Raji (cell line): ENCODE data around the gene GLIPR2.

ENCODE experiments used
- POLR2A ChIP-seq: IDR thresholded peaks from 2 replicates; pipeline ENCODE4 v1.6.1; 2011; ENCODE audit warnings: low read depth, low read length, control low read depth; ENCODE audit not compliant: insufficient read depth

The GLIPR2 gene

DNA sequence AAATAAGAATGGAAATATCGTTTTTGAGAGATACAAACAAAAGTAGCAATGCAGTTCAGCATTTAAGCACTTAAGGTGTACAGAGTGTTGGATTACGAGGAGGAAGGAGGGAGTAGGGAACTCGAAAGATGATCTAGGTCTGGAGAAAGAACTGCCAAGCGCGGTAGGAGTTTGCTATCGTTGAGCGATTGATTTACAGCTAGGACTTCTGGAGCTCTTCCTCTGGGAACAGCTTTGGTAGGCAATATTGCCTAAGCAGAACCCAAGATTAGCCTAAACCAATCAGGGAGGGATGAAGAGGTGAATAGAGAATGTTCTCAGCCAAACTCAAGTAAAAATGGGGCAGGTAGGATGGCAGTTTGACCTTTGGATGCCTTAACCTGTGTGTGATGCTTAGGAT lies 55.2 kb downstream of the GLIPR2 start:
- no peak for TF ChIP-seq POLR2A

DNA sequence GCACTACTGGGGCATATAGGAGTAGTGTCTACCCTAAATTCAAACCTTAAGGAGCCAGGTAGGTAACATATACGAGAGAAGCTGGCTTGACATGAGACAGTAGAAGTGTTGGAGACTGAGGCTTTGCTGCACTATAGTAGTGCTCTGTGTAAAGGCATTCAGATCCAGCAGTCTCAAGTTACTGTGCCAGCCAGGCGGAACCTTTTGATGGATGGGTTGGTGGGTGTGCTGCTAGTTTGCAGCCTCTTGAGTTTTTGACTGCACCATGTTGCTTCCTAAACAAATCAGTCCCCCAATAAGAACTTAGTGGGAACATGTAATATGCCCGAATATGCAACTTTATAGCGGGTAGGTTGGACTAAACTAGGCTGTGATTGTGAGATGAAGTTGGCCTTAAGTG lies 55.7 kb downstream of the GLIPR2 start:
- TF ChIP-seq POLR2A = no peak

- TF ChIP-seq POLR2A = no peak
These were observed 56.5 kb downstream of the GLIPR2 start for GRCh38 chr9:36193023-36193422.

DNA sequence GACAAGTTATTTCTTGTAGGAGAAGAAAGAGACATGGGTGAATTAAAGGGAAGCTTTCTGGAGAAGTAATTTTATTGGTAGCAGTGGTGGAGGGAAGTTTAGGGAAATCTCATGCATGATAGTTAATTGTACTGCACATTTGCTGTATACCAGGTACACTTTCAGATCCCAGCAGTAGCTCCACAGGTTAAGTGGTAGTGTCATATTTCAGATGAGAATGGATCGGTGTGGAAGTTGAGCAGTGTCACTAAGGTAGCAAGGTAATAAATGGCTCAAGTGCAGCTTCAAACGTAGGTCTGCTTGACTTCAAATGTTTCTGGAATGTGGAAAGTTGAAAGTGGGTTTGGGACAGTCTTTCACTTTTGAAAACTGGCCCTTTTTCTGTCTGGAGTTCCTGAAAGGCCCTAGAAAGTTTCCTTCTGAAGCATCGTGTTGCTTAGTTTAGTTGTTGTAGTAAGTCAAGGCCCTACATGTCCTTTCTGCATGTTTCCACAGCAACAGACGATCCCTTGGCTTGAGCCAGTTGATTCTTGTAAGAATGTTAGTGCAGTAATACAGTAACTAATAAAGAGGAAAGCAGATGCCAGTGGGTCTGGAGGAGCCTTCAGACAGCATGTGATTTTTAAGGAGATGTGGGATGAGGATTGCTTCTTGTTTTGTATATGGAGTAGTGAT lies 57.9 kb downstream of the GLIPR2 start:
- TF ChIP-seq POLR2A = no peak

DNA sequence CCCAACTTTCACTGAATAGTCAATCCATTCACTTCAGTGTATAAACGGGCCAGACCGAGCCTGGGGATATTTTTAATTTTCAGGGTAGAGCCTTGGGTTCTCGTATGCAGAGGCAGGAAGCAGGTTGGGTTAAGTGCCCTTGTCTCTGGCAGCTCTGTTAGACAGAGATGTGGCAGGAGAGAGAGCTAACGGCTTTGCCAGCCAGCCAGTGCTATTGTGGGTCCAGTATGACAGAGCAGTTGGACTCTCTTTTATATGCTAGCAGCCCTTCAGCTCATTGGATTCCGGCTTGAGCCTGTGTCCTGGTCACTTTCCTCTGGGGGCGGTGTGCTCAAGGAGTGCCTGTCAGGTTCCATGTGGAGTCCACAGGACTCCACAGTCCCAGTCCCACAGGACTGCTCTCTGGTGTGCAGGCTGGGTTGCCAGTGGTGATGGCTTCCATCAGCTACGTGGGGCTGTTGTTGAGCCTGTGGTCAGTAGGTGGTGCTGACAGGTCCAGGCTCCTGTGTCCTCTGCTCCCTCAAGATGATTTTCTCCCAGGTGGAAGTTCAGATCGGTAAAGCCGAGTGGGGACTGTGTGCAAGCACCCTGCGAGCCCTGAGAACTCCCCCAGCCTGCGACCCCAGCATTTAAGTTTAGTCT lies 68.5 kb downstream of the GLIPR2 start:
- TF ChIP-seq POLR2A = no peak

DNA sequence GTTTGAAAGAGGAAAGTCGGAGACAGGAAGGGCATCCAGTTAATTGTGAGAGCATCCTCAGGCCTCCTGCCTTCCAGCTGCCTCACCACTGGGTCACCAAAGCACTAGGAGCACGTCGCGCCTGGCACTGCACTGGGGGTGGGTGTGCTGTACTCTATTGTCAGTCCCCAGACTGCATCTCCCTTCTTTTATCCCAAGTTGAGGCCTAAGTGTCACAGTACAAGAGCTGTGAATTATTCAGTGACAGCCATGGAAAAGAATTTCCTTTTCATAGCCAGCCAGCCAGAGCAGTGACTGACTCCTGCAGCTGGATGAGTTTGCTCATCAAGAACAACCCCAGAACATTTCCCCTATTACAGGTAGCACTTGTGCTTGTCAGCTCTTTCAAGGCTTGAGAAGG lies 70.5 kb downstream of the GLIPR2 start:
- no peak for TF ChIP-seq POLR2A

DNA sequence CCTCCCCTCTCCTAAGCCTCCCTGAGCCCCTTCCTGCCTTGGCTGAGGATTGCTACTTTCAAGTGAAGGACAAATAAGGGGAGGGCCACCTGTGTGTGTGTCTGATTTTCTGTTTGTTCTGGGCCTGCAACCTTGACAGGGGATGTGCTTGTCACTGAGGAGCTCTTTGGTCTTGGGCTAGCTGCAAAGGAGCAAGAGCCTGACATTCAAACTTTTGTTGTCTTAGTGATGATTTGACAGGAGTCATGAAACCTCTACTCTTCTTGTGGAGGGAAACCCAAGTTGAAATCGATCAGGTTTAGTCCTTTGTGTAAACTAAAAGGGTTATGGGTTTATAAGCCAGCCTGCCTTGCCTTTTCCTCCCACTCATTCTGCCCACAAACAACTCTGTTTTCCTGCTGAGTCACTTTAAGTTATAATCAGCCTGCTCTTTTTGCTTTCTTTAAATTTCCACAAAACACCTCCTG lies 71.0 kb downstream of the GLIPR2 start:
- TF ChIP-seq POLR2A = no peak

DNA sequence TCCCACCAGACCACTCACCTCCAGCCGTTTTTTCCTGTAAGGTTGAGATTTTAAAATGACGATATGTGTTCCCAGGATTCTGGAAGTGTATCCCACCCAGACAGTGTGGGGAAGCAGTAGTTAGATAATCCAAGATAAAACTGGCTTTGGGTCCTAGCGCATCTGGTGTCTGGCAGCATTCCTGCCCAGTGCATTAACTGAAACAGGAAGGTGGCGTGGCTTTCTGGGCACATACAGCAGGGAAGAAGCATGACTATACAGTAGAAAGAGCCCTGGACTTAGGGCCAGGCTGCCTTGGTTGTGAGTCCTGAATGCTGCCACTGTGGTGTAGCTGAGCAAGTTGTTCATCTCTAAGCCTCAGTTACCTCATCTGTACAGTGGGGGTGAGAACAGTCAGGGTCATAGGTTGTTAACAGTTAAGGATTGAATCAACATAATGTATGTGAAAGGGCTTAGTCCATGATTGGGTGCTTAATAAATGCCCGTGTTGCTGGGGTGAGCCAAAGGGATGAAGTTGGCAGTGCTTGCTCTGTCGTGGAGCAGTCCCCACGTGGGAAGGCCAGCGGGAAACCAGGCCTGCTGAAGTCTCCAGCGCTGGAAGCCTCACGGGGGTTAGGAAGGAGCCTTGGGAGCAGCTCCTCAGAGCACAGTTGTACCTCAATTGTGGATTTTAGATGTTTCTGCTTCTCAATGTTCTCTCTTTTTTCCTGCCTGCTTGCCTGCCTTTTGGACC lies 72.2 kb downstream of the GLIPR2 start:
- TF ChIP-seq POLR2A = no peak

- TF ChIP-seq POLR2A = no peak
These were observed 74.2 kb downstream of the GLIPR2 start for GRCh38 chr9:36210722-36211121.

DNA sequence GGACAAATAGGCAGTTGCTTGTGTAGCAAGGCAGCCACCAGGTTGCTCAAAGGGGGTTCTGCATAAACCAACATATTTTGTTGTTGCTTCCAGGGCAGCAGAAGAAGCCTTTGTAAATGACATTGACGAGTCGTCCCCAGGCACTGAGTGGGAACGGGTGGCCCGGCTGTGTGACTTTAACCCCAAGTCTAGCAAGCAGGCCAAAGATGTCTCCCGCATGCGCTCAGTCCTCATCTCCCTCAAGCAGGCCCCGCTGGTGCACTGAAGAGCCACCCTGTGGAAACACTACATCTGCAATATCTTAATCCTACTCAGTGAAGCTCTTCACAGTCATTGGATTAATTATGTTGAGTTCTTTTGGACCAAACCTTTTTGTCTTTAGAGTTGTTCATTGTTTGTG lies 75.0 kb downstream of the GLIPR2 start:
- TF ChIP-seq POLR2A = no peak

DNA sequence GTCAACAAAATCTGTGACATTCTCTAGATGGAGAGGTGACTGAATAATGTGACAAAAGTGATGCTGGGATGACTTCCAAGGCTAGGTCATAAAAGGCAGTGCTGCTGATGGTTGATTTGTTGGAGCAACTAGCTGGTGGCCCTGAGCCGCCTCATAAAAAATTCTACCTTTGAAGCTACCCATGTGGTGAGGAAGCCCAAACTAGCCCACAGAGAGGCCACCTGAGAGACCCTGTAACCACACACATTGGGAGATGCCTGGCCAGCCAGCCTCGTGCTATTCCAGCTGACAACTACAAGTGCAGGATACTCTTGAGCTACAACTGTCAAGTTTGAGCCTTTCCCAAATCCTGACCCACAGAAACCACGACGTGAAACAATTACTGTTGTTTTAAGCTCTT lies 76.9 kb downstream of the GLIPR2 start:
- no peak for TF ChIP-seq POLR2A
